SH-SY5Y (cell line): ENCODE measurements around the gene ZNF345.

Experiments used
- GATA2 ChIP-seq: IDR thresholded peaks from 2 replicates; pipeline ENCODE4 v1.6.1; 2011; ENCODE audit warnings: mild to moderate bottlenecking, low read depth, low read length
- GATA3 ChIP-seq: IDR thresholded peaks from 2 replicates; pipeline ENCODE4 v1.6.1; 2011; ENCODE audit warnings: low read depth, mild to moderate bottlenecking, low read length, moderate library complexity

GRCh38 chr19:36851898-36852297, 1.2 kb downstream of the ZNF345 start:
- TF ChIP-seq GATA2 (no peak), GATA3 (no peak)
